Liver (tissue), 3 donors: ENCODE data around the gene WWC2.

Source experiments
- CTCF ChIP-seq: fragments of 150-350 bp; IDR thresholded peaks from 2 replicates; pipeline ENCODE4 v1.5.1; 2017; ENCODE audit warnings: improper control_type of control experiment, low read depth, low read length; ENCODE audit not compliant: missing input control
- EGR1 ChIP-seq, 2 donors: IDR thresholded peaks; 2 replicates each; pipeline ENCODE4 v1.6.1; 2016 to 2018; ENCODE audit warnings: antibody characterized with exemption in 2 of 2, low read depth in 2 of 2
- FOXA2 ChIP-seq: IDR thresholded peaks from 2 replicates; pipeline ENCODE4 v1.6.1; 2016; ENCODE audit warnings: antibody characterized with exemption
- GABPA ChIP-seq, 2 donors: IDR thresholded peaks in 1 of 2; conservative IDR thresholded peaks in 1 of 2; 2 replicates each; pipeline ENCODE4 v1.6.1; 2016; ENCODE audit warnings: antibody characterized with exemption in 2 of 2, mild to moderate bottlenecking in 1 of 2, moderate library complexity in 1 of 2
- JUND ChIP-seq, 2 donors: IDR thresholded peaks; 2 replicates each; pipeline ENCODE4 v1.6.1; 2016; ENCODE audit warnings: antibody characterized with exemption in 2 of 2
- MAX ChIP-seq: IDR thresholded peaks from 2 replicates; pipeline ENCODE4 v1.6.1; 2016; ENCODE audit warnings: antibody characterized with exemption
- RAD21 ChIP-seq, 2 donors: IDR thresholded peaks; 2 replicates each; pipeline ENCODE4 v1.6.1; 2016; ENCODE audit warnings: antibody characterized with exemption in 2 of 2, mild to moderate bottlenecking in 2 of 2
- REST ChIP-seq: IDR thresholded peaks from 2 replicates; pipeline ENCODE4 v1.6.1; 2016; ENCODE audit warnings: antibody characterized with exemption, mild to moderate bottlenecking
- RXRA ChIP-seq, 2 donors: IDR thresholded peaks; 2 replicates each; pipeline ENCODE4 v1.6.1; 2017 to 2018; ENCODE audit warnings: antibody characterized with exemption in 2 of 2, mild to moderate bottlenecking in 1 of 2
- SP1 ChIP-seq: IDR thresholded peaks from 2 replicates; pipeline ENCODE4 v1.6.1; 2018; ENCODE audit warnings: antibody characterized with exemption, mild to moderate bottlenecking
- TAF1 ChIP-seq: conservative IDR thresholded peaks from 2 replicates; pipeline ENCODE4 v1.6.1; 2016; ENCODE audit warnings: antibody characterized with exemption, mild to moderate bottlenecking
- ZBTB33 ChIP-seq: IDR thresholded peaks from 2 replicates; pipeline ENCODE4 v1.6.1; 2016; ENCODE audit warnings: antibody characterized with exemption
- donor health status: healthy.
- donor health status: healthy.

GRCh38 chr4:183057255-183057654 lies 41.8 kb upstream of the WWC2 start:
- no peak for TF ChIP-seq REST
- TF ChIP-seq FOXA2: no peak
- TF ChIP-seq EGR1 (IDR thresholded peaks at IDR 0.05; ENCODE audit: low read depth in 2 of 2): no peak
- no peak for TF ChIP-seq CTCF
- no peak for TF ChIP-seq TAF1
- TF ChIP-seq RAD21 (IDR thresholded peaks at IDR 0.05): no peak
- TF ChIP-seq JUND (IDR thresholded peaks at IDR 0.05): no peak
- no peak for TF ChIP-seq SP1
- TF ChIP-seq MAX: no peak
- no peak for TF ChIP-seq ZBTB33
- TF ChIP-seq GABPA (IDR thresholded peaks at IDR 0.05 in 1 of 2, conservative IDR thresholded peaks at IDR 0.05 in 1 of 2): no peak
- TF ChIP-seq RXRA (IDR thresholded peaks at IDR 0.05): no peak
